Posterior cingulate gyrus (tissue), 11 donors: Measurements from ENCODE around the gene PTPRG.

Experiments used
- DNase-seq, 10 donors: peaks; one replicate each; pipeline versions ENCODE4 v3.0.0 to v3.0.0-alpha.2; 2020 to 2021; ENCODE audit warnings: mixed read lengths in 3 of 10
- intact Hi-C: fragments of 100-400 bp; cut with DNase I; formaldehyde crosslinking; loops from one replicate; pipeline ENCODE4 v1.15.1; 2023

The PTPRG gene

GRCh38 chr3:61903931-61904657, 342.7 kb downstream of the PTPRG start:
- DNase-seq, result peak in 5 of 10 donors; percentile 28 to 83 (median 30)
- intact Hi-C loops, result no loop called here

- intact Hi-C loops, result no loop called here
- no peak for DNase-seq
These were observed 345.9 kb downstream of the PTPRG start for GRCh38 chr3:61907210-61907795.

- intact Hi-C loops, result no loop called here
- DNase-seq, result no peak
These were observed 347.0 kb downstream of the PTPRG start for GRCh38 chr3:61908382-61908781.

GRCh38 chr3:61910732-61911131, 349.4 kb downstream of the PTPRG start:
- no peak for DNase-seq
- intact Hi-C loops, result no loop called here

- no peak for DNase-seq
- intact Hi-C loops, result no loop called here
These were observed 350.8 kb downstream of the PTPRG start for GRCh38 chr3:61912158-61912557.

- intact Hi-C loops, result no loop called here
- DNase-seq, result no peak
These were observed 352.3 kb downstream of the PTPRG start for GRCh38 chr3:61913701-61914100.

- DNase-seq, result no peak
- intact Hi-C loops, result no loop called here
These were observed 352.9 kb downstream of the PTPRG start for GRCh38 chr3:61914276-61914675.

- intact Hi-C loops, result no loop called here
- DNase-seq, result no peak
These were observed 353.9 kb downstream of the PTPRG start for GRCh38 chr3:61915296-61915695.

GRCh38 chr3:61919371-61919770, 358.0 kb downstream of the PTPRG start:
- intact Hi-C loops, result no loop called here
- DNase-seq, result no peak

- DNase-seq, result no peak
- intact Hi-C loops, result no loop called here
These were observed 360.7 kb downstream of the PTPRG start for GRCh38 chr3:61922118-61922517.

GRCh38 chr3:61924090-61924735, 362.8 kb downstream of the PTPRG start:
- DNase-seq, result no peak
- intact Hi-C loops, result no loop called here

- intact Hi-C loops, result no loop called here
- DNase-seq, result no peak
These were observed 363.6 kb downstream of the PTPRG start for GRCh38 chr3:61924991-61925390.

- intact Hi-C loops, result no loop called here
- DNase-seq, result no peak
These were observed 364.4 kb downstream of the PTPRG start for GRCh38 chr3:61925721-61926120.

GRCh38 chr3:61926923-61927322, 365.6 kb downstream of the PTPRG start:
- DNase-seq, result no peak
- intact Hi-C loops, result no loop called here

- peak in 8 of 10 donors; percentile 20 to 86 (median 52) for DNase-seq
- intact Hi-C loops, result no loop called here
These were observed 366.0 kb downstream of the PTPRG start for GRCh38 chr3:61927332-61927731.

GRCh38 chr3:61928039-61928438, 366.7 kb downstream of the PTPRG start:
- intact Hi-C loops, result no loop called here
- DNase-seq, result no peak

GRCh38 chr3:61928776-61929314, 367.5 kb downstream of the PTPRG start:
- intact Hi-C loops, result no loop called here
- DNase-seq, result no peak

GRCh38 chr3:61929617-61930016, 368.2 kb downstream of the PTPRG start:
- DNase-seq, result no peak
- intact Hi-C loops, result no loop called here

GRCh38 chr3:61932499-61932898, 371.1 kb downstream of the PTPRG start:
- intact Hi-C loops, result no loop called here

GRCh38 chr3:61933798-61934504, 372.6 kb downstream of the PTPRG start:
- intact Hi-C loops, result no loop called here
- DNase-seq, result no peak

More at GRCh38 chr3:61932499-61932898, 371.1 kb downstream of the PTPRG start:
- DNase-seq, result no peak

GRCh38 chr3:61934505-61934871, 373.1 kb downstream of the PTPRG start:
- no peak for DNase-seq
- intact Hi-C loops, result no loop called here
